Esophagus muscularis mucosa (tissue), 3 donors: ENCODE data around the gene ANO6.

Experiments
- POLR2AphosphoS5 ChIP-seq, 2 donors: sonication (generic); formaldehyde crosslinking; IDR thresholded peaks; one replicate each; pipeline ENCODE4 v1.6.1; 2017; ENCODE audit warnings: antibody characterized with exemption in 2 of 2
- TF ChIP-seq, protein P1 (sequence below), 3 experiments: fragments of 200-600 bp in 2 of 3; fragments of 450-650 bp in 1 of 3; sonication (generic) in 2 of 3; IDR thresholded peaks; one replicate each; pipeline ENCODE4 v1.5.1; 2017 to 2019; ENCODE audit warnings: antibody characterized with exemption in 3 of 3, mild to moderate bottlenecking in 2 of 3, moderate library complexity in 1 of 3

DNA sequence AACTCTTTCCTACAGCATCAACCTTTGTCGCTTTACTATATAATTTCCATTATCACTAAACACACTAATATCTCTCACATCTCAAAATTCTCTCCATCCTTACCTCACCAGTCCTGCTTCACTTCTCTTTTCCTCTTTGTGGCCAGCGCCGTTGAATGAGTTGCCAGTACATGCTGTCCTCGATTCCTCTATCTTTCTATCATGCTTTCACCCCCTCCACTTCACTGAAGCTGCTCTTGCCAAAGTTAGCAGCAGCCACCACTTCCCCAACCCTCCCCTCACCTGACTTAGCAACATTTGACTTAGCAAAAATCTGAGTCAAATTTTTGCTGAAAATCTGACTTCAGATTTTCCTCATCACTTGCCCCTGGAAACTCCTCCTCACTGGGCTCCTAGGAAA is 210.4 kb downstream of the ANO6 start:
- TF ChIP-seq, protein P1, sequence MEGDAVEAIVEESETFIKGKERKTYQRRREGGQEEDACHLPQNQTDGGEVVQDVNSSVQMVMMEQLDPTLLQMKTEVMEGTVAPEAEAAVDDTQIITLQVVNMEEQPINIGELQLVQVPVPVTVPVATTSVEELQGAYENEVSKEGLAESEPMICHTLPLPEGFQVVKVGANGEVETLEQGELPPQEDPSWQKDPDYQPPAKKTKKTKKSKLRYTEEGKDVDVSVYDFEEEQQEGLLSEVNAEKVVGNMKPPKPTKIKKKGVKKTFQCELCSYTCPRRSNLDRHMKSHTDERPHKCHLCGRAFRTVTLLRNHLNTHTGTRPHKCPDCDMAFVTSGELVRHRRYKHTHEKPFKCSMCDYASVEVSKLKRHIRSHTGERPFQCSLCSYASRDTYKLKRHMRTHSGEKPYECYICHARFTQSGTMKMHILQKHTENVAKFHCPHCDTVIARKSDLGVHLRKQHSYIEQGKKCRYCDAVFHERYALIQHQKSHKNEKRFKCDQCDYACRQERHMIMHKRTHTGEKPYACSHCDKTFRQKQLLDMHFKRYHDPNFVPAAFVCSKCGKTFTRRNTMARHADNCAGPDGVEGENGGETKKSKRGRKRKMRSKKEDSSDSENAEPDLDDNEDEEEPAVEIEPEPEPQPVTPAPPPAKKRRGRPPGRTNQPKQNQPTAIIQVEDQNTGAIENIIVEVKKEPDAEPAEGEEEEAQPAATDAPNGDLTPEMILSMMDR (IDR thresholded peaks at IDR 0.05), result no peak
- TF ChIP-seq POLR2AphosphoS5 (IDR thresholded peaks at IDR 0.05), result no peak
